H1 (cell line): ENCODE data around the gene STK36.

ENCODE experiments used
- ASH2L ChIP-seq: fragments of 200-600, 300-600 bp; sonication (generic); IDR thresholded peaks from one replicate; pipeline ENCODE4 v1.7.1; 2017; ENCODE audit warnings: low read length
- CHD2 ChIP-seq: IDR thresholded peaks from 2 replicates; pipeline ENCODE4 v1.6.1; 2012; ENCODE audit warnings: low read length, improper control_type of control experiment
- CTCF ChIP-seq, 3 experiments: IDR thresholded peaks; 1 replicate in 2 of 3; 2 replicates in 1 of 3; pipeline versions ENCODE4 v1.5.1 to v1.6.1; 2011; ENCODE audit warnings: low read length in 3 of 3, mild to moderate bottlenecking in 3 of 3, inconsistent platforms in 2 of 3, low read depth in 1 of 3, moderate library complexity in 1 of 3; ENCODE audit not compliant: insufficient read depth in 1 of 3; ENCODE audit errors: control extremely low read depth in 1 of 3
- EZH2 ChIP-seq: fragments of 200-600 bp; sonication (generic); IDR thresholded peaks from 2 replicates; pipeline ENCODE4 v1.7.1; 2012; ENCODE audit warnings: low read depth, mild to moderate bottlenecking, moderate library complexity, low read length, inconsistent platforms; ENCODE audit not compliant: severe bottlenecking
- GTF2F1 ChIP-seq: IDR thresholded peaks from 2 replicates; pipeline ENCODE4 v1.6.1; 2012; ENCODE audit warnings: low read depth, low read length, improper control_type of control experiment, borderline replicate concordance
- RAD21 ChIP-seq, 2 experiments: IDR thresholded peaks in 1 of 2; conservative IDR thresholded peaks in 1 of 2; 2 replicates each; pipeline ENCODE4 v1.6.1; 2011; ENCODE audit warnings: low read depth in 2 of 2, low read length in 2 of 2, improper control_type of control experiment in 1 of 2, inconsistent platforms in 1 of 2, mild to moderate bottlenecking in 1 of 2, moderate library complexity in 1 of 2
- TAF1 ChIP-seq: IDR thresholded peaks from 2 replicates; pipeline ENCODE4 v1.6.1; 2011; ENCODE audit warnings: mild to moderate bottlenecking, low read depth, low read length
- TBP ChIP-seq: IDR thresholded peaks from 2 replicates; pipeline ENCODE4 v1.6.1; 2011; ENCODE audit warnings: low read depth, low read length, improper control_type of control experiment

DNA sequence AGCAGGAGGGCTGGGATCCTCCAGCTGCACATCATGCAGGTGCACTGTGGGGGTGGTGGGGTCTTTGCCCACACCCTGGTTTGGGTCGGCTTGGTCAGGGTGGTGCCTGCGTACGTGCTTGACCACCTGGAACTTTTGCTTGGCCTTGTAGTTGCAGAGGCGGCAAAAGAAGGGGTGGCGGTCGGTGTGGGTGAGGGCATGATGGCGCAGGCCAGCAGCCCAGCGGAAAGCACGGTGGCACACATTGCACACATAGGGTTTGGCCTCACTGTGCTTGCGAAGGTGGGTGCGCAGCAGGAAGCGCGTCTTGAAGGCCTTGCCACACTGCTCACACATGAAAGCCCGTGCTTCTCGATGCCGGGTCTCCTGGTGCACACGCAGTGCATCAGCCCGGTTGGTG is 33.5 kb upstream of the STK36 start:
- TF ChIP-seq TAF1: no peak
- TF ChIP-seq CTCF (IDR thresholded peaks at IDR 0.05; ENCODE audit: control extremely low read depth in 1 of 3, insufficient read depth in 1 of 3, low read depth in 1 of 3, low read length in 3 of 3): no peak
- no peak for TF ChIP-seq EZH2
- TF ChIP-seq ASH2L: no peak
- no peak for TF ChIP-seq CHD2
- no peak for TF ChIP-seq GTF2F1
- no peak for TF ChIP-seq RAD21 (IDR thresholded peaks at IDR 0.05 in 1 of 2, conservative IDR thresholded peaks at IDR 0.05 in 1 of 2; ENCODE audit: low read depth in 2 of 2, low read length in 2 of 2)
- no peak for TF ChIP-seq TBP
